Stimulated activated CD8-positive, alpha-beta memory T cell treated with anti-CD3 and anti-CD28 coated beads, Interleukin-15, amount 100 ng/mL, for 48 hours (primary cell): Measurements from ENCODE around the gene SERINC1.
A peak's percentile ranks its signal among the peaks of the same experiment; 100 is the strongest.
"Not testable (repeated sequence)": the region's sequence is repeated elsewhere in the genome, so short reads cannot be mapped to it uniquely, and the experiment has no call there.

Experiments
- DNase-seq, 2 donors: peaks; one replicate each; pipeline ENCODE4 v3.0.0-alpha.2; 2020; ENCODE audit warnings: low read depth in 2 of 2

Gene SERINC1

DNA sequence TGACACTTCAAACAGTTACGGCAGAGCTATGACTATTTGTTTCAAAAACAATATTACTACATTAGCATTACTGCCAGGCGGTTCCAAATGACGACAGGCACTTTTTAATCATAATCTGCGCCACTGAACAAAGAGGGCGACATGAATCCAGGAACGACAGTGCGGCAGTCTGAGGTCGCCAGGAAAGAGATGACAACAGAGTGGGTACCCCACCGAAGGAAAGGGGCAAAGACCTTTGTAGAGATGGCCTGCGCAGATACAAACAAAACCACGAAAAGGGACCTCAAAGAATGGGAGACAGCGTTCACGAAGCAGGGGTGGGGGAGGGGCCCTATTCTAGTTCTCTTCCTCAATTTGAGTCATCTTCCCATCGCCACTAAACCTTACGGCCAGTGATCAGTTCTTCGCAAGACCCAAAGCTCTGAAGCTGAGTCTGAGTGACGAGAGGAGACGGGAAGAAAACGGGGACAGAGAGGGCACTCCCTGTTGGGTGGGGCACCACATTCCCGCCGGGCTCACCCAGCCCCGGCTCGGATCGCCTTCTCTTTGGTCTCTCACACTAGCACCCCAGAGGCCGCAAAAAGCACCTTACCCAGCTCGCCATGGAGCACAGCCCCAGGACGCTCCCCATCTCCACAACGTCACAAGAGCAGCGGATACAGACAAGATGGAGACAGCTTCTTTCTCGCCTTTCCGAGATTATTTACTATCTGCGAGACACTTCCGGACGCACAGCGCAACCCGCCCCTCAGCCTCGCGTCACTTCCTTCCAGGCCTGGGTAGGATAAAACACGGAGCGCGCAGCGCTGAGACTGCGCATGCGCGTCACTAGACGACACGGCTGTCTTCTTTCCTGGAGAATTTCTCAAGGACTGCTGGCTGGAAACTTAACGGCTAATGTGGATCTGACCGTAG is at the start of gene SERINC1:
SERINC1 (minus strand) TSS at position 701 of the 915 bp plus-strand sequence; CDS start at position 631, 70 bp downstream.
- DNase-seq, result peak; percentile 85 to 87

DNA sequence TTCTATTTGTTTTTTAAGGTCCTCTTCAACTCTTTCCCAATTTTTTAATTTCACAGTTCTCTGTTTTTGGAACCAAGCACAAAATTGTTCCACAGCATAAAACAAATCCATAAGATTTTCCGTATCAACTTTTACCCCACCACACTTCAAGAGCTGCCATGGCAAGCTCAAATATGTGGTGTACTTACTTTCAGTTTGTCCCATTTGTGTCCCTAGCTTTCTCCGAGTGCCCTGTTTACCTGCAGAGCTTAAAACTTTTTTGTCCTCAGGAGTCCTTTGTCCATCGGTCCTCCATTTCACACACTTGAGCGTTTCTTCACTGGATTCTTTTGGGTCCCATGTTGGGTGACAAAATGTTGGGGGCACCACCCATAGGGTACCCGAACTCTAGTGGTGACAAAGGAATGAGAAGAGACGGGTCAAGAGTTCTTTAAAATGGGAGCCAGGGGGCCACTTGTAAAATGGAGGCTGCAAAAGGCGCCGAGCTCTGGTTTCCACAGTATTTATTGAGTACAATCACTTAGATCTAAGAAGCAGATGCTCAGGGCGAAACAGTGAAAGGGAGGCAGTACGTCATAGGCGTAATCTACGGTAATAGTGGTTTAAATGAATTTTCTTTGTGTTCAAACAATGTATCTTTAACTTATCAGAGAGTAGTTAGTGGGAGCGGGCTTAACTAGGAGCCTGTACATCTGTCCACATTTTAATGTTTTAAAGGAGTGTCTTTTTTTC is 39.8 kb upstream of the SERINC1 start:
- DNase-seq, result no peak

DNA sequence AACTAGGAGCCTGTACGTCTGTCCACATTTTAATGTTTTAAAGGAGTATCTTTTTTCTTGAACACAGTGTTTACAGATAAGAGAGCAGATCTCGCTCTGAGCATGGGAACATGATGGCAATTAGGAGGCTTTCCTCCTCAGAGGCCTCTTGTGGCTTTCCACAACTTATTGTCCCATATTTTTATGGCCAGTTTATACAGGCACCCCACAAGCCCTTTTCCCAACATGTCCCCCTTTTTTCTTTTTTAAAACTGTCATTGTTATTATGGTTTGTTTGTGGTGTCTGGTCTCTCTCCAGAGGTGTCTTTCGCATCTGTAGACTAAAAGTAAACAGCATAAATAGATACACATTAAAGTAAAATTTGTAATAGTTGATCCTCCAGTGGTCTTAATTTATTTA is 33.6 kb upstream of the SERINC1 start:
- not testable (repeated sequence) for DNase-seq

DNA sequence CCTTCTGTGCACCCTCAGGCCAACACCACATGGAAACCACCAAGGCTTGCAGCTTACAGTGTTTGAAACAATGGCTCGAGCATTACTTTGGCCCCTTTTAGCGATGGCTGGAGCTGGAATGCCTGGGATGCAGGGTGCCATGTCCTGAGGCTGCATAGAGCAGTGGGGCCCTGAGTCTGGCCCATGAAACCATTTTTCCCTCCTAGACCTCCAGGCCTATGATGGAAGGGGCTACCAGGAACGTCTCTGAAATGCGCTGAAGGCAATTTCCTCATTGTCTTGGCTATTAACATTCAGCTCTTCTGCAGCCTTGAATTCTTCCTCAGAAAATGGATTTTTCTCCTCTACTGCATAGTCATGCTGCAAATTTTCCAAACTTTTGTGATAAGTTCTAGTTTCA is 29.9 kb upstream of the SERINC1 start:
- DNase-seq, result no peak

DNA sequence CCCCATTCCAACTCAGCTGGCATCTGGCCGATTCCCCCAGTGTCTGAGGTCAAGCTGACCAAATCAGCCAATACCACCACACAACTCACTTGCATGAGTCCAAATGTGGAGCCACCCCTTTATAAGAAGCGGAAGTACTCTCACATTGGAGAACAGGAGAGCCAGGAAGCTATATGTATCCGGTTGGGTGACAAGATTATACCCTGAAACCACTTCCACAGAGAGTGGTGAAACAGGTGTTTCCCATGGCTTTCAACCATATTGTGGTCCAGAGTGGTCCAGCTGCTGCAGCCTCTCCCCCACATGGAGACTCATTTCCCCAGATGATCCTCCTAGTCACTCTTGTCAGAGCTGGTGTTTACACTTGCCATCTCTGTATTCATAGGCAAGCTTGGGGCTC is 24.0 kb upstream of the SERINC1 start:
- DNase-seq, result no peak

DNA sequence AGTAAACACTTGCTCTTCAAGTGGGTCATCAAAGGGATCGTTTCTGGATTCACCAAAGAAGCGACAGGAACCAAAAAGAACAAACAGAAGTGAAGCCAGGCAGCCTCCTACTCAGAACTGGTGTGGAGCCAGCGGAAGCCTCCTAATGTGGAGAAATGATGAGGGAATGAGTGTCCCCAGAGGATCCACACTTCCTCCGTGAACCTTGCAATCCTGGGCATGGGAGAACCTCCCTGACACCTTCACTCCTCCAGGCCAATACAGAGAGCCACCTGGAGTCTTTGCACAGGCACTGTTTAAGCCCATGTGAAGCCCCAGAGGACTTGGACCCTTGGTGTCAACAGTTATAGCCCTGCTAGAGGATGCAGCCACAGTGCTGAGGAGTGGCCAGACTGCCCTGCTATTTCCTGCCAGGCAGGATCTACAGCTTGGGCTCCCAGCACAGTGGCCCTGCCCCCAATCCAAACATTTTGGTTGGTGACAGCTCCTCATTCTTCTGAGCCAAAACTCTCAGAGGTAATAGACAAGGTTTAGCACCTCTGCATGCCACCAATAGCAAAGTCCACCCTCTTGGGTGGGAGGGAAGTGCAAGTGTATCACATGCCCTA is 23.2 kb upstream of the SERINC1 start:
- no peak for DNase-seq

DNA sequence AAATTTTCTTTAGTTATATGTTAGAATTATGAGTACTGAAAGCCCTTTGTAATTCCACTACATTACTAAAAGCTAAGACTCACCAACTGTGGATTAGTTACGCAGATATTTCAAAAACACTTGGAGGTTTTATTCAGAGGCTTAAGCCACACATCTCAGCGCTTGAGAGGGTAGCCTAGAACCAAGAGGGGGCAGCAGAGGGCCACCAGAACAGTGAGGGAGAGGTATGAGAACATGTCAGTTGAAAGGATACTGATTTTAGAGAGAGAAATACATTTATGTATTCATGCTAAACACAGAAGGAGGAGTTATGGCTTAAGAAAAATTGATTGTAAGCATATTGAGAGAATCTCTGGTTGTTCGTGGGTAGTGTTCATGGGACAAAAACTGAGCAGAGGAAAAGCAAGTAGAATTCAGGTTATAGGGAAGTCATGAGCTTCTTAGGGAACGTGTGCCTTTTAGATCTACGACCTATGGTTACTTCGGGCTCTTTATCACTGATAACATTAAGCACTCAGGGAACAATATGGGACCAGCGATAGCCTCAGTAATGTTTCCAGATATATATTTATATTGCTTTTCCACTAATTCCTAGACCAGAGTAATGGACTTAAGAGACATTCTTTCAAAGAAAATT is 20.4 kb upstream of the SERINC1 start:
- DNase-seq, result peak; percentile 19 to 30

DNA sequence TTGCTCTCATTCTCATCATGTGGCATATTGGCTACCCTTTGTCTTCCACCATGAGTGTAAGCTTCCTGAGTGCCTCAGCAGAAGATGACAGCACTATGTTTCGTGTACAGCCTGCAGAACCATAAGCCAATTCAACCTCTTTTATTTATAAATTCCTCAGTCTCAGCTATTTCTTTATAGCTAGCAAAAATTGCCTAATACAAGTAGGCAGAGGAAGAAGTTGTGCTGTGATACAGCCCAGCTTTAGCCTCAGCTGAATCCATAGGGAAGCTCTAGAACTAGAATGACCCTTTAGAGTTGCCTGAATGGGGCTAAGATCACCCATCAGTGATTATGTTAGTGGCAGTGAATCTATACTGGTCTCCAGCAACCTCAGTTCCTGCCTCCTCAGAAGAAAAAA is 19.0 kb upstream of the SERINC1 start:
- no peak for DNase-seq

DNA sequence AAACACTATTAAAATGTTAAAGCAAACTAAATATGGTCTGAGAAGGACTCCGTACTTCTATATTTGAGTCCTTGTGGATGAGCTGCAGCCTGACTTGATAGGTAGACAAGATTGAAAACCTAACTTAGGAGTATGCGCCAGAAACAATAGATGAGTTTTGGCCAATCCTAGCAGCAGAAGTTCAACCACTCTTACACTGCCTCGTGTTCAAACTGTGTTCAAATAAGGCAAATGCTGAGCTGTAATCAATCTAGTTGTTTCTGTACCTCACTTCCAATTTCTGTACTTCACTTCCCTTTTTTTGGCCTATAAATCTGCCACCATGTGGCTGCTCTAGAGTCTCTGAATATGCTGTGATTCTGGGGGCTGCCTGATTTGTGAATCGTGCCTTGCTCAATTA is 13.2 kb upstream of the SERINC1 start:
- DNase-seq, result no peak

DNA sequence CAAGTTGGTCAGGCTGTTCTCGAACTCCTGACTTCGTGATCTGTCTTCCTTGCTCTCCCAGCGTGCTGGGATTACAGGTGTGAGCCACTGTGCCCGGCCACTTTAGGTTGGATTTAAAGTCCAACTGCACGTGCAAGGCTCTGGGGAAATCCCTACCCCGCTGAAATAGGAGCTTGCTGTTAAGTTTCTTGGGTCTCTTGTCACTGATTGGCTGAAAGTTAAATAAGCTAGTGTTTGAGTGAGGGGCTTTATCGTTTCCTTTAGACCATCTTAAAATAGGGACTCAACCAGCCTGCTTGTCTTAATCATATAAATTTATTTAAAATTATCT is 11.1 kb upstream of the SERINC1 start:
- DNase-seq, result no peak

DNA sequence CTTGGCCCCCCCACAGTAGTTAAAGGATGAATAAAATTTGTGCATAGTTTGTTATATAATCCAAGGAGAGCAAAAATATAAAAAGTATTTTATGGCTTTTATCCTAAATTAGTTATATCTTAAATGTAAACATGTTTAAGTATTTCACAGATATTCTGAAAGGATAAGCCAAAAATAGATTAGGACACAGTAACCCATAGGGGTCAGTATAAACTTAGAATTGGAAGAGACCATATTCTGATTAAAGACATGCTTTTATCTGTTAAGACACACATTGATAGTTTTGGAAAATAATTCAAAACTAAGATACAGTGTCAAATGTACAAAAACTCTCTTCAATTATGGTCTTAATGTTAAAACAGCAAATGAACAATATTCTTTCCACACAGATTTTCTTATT is 4.5 kb upstream of the SERINC1 start:
- DNase-seq, result no peak

DNA sequence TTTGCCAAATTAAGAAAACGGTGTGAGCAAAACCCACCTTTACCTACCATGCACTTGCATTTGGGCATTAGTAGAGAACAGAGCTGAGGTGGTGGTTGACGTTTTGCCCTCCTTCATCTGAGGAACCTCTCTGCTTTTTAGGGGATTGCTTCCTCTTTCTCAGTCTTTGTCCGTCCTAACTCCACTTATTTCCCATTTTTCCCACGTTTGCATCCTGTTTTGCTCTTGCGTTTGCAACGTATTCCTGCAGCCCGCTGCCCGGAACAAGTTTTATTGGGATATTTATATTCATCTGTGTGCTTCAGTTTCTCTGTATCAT is 374 bp upstream of the SERINC1 start:
- no peak for DNase-seq

DNA sequence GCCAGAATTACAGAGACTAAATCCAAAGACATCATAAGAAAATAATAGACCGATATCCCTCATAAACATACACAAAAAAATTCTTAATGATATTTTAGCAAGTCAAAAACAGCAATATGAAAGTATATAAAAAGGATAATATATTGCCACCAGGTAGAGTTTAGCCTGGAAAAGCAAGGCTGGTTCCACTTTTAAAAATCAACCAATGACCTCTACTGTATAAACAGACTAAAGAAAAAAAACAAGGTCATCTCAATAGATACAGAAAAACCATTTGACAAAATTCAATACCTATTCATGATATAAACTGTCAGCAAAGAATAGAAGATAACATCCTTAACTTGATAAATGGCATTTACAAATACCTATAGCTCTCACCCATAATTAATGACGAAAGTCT is 9.7 kb downstream of the SERINC1 start:
- no peak for DNase-seq

DNA sequence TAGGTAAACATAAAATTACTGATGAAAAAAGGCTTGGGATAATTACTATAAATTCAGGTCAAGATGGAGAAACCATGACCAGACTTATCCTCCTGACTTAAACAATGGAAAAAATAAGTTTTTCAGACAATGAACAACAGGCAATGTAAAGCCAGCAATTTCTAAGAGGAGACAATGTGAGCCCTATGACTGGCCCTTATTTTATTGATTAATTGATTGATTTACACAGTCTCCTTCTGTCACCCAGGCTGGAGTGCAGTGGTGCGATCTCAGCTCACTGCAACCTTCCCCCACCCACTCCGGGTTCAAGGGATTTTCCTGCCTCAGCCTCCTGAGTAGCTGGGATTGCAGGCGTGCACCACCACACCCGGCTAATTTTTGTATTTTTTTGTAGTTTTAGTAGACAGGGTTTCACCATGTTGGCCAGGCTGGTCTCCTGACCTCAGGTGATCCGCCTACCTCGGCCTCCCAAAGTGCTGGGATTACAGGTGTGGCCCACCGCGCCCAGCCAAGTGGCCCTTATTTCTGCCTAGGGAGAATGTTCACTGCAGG is 11.7 kb downstream of the SERINC1 start:
- not testable (repeated sequence) for DNase-seq

DNA sequence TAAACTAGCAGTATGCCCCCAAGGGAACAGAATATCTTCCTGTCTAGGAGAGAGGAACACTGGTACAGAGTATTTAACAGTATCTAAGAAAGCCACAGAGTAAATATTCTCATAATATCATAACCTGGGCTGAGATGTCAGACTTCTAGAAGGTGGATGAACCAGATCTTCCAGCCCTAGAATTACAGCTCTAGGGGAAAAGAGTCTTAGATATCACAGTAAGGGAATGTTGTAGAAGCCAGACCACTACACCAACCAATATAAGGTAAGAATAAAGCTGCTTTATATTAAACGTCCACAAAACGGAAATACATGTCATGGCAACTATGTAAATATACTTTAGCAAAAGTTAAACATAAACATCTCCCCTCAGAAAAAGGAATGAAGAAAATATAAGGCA is 12.4 kb downstream of the SERINC1 start:
- no peak for DNase-seq

DNA sequence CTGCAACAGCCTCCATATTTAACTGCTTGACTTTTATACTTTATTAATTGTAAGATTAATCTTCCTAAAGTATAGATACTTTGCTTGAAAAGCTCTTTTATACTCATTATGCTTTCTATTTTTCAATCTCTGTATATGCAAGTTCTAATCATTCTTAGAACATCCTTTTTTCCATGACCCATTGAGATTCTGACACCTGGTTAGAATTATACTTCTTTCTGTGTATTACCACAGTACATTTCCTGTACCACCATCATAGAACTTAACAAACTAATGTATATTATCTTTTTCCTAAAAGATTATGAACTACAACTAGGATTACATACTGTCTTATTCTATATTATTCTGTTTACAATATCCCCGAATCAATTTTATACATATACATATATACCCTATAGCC is 13.5 kb downstream of the SERINC1 start:
- DNase-seq, result no peak

DNA sequence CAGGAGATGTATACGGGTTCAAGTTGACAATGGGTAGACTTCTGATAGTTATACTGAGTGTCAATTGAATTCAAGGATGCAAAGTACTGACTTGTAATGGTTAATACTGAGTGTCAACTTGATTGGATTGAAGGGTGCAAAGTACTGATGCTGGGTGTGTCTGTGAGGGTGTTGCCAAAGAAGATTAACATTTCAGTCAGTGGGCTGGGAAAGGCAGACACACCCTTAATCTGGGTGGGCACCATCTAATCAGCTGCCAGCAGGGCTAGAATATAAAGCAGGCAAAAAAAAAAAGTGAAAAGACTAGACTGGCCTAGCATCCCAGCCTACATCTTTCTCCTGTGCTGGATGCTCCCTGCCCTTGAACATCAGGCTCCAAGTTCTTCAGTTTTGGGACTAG is 16.5 kb downstream of the SERINC1 start:
- DNase-seq, result not testable (repeated sequence)

DNA sequence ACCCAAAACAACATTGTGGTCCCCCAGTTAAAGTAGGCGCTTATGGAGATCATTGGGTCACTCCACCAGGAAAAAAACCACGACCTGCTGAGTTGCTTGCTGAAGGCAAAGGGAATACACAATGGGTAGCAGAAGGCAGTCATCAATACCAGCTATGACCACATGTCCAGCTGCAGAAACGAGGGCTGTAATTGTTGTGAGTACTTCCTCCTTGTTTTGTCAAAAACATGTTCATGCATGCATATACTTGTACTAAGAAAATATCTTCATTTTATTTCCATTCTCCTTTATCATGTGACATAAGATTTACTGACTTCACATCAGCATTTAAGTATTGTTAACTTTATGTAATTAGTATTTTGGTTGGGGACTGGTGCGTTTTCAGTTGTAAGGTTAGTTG is 16.9 kb downstream of the SERINC1 start:
- no peak for DNase-seq

DNA sequence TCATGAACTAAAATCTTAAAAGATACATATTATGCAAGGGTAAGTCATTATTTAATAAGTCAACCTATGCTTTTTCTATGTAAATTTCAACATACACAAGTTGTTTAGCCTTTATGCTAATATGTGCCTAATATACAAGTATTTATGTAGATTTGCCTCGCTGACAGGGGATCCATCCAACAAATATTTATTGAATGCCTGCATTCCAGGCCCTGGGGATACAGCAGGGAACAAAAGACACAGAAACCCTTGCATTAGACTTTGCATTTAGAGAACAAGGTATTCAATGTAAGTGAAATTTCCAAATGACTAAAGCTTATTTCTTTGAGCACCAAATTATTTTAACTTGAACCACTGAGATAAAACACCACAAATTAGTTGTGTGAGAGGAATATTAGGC is 19.1 kb downstream of the SERINC1 start:
- DNase-seq, result no peak

DNA sequence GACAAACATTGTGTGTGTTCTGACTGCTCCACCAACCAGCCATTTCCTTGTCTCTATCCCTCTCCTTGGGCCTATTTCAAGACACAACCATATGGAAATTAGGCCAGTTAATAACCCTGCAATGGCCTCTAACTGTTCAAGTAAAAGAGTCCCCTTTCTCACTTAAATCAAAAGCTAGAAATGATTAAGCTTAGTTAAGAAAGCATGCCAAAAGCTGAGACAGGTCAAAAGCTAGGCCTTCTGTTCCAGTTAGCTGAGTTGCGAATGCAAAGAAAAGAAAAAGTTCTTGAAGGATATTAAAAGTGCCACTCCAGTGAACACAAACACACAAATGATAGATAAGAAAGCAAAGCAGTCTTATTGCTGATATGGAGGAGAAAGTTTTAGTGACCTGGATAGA is 22.5 kb downstream of the SERINC1 start:
- no peak for DNase-seq

DNA sequence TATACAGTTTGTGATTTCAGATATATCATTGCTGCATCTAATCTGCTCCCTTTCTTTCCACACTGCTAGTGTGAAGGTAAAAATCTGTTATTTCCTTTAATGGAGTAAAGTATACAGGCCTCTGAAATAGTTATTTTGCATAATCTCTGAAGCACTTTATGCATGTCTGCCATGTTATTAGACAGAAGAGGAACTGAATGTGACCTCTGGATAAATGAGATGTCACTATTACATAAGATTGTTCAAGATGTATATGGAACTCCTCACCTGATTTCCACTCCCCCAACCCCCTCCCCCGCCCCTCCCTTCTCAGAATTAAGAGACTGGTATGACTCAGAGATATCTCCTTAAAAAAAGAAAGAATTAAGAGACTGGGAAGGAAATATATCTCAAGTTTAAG is 26.3 kb downstream of the SERINC1 start:
- no peak for DNase-seq

DNA sequence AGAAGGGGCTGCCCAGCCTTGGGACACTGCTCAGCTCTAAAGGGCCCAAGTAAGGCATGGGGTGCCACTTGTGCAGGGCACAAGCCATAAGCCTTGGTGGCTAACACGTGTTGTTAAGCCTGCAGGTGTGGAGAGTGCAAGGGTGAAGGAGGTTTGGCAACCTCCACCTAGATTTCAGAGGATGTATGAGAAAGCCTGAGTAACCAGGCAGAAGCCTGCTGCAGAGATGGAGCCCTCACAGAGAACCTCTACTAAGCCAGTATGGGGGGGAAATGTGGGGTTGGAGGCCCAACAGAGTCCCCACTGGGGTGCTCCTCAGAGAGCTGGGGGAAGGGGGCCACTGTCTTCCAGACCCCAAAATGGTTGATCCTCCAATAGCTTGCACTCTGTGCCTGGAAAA is 32.6 kb downstream of the SERINC1 start:
- DNase-seq, result no peak
